HG03565 (cell line): ENCODE results near the gene DLG2.
"Not testable (repeated sequence)": the region's sequence is repeated elsewhere in the genome, so short reads cannot be mapped to it uniquely, and the experiment has no call there.

Source experiments
- ATAC-seq: cut with Tn5 transposase; IDR thresholded peaks from one replicate; pipeline ENCODE4 v1.9.1; 2021; ENCODE audit warnings: mild to moderate bottlenecking, moderate library complexity; ENCODE audit not compliant: unreplicated experiment

Gene DLG2

GRCh38 chr11:85052636-85053035 is 574.5 kb downstream of the DLG2 start:
- no peak for ATAC-seq

GRCh38 chr11:85048801-85049200 is 578.3 kb downstream of the DLG2 start:
- no peak for ATAC-seq

GRCh38 chr11:85045716-85046115 is 581.4 kb downstream of the DLG2 start:
- ATAC-seq = no peak

DNA sequence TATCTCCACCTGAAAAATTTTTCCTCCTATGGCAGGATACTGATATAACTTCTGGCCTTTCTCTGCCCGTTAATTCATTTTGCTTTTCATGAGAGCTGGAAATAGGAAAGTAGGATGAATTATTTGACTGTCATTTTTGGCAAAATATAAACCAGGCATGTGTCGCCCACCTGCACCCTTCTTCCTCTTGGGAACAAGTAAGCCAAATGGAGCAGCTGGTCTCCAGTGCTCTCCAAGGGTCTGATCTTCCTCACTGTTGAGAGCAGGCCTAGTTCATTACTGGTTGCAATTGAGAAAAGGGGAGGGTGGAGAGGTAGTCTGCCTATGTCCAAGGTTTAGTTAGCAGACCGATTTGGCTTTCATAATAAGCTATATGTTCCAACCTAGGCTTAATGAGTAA is 582.2 kb downstream of the DLG2 start:
- ATAC-seq = no peak

- ATAC-seq = no peak
Observed at GRCh38 chr11:85042361-85042760, 584.8 kb downstream of the DLG2 start.

DNA sequence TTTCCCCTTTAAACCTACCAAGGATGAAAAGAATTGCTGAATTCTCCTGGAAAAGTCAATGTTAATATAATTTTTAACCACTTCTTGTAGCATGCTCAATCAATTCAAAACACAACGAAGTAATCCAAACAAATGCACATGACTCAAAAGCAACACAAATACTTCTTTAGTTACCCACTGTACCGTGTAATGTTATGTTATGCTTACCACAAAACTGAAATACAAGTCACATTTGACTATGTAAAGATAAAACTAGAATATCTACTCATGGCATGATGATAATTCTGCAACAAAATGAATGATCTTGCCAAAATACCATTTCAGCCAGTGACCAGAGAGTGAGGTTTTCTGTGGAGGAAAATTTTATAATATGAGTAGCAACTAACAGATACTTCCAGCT is 587.0 kb downstream of the DLG2 start:
- ATAC-seq = no peak

DNA sequence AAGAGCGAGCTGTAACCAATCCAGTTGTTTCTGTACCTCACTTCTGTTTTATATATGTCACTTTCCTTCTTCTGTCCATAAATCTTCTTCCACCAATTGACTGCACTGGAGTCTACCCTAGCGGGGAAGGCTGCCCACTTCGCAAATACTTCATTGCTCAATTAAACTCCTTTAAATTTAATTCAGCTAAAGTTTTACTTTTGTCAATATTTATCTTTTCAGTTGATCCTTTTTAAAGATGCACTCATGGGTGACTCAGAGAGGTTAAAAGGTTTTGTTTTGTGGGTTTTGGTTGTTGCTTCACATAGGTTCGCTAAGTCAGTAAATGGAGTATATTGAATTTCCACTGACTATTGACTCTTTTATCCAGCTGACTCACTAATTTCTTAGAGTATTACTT is 597.2 kb downstream of the DLG2 start:
- ATAC-seq = no peak

- no peak for ATAC-seq
Observed at GRCh38 chr11:85028329-85029101, 598.6 kb downstream of the DLG2 start.

DNA sequence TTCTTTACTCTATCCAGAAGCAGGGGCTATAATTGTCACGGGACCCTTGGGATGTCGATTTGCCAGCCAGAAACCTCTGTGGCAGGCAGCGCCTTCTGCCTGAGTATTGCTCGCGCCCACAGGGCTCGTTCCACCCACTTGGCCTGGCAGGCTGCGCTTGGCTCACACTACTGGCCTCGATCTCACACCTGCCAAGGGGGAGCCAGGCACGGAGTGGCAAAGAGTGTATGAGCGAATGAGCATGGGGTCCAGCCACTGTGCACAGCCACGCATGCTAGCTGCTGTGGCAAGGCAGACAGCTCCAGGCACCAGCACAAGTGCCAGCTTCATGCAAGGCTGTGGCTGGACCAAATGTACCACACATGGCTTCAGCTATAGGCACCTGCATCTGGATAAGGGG is 599.8 kb downstream of the DLG2 start:
- ATAC-seq = no peak

- ATAC-seq = no peak
Observed at GRCh38 chr11:85021058-85021457, 606.1 kb downstream of the DLG2 start.

- no peak for ATAC-seq
Observed at GRCh38 chr11:84993386-84993785, 633.8 kb downstream of the DLG2 start.

GRCh38 chr11:84990141-84990540 is 637.0 kb downstream of the DLG2 start:
- no peak for ATAC-seq

DNA sequence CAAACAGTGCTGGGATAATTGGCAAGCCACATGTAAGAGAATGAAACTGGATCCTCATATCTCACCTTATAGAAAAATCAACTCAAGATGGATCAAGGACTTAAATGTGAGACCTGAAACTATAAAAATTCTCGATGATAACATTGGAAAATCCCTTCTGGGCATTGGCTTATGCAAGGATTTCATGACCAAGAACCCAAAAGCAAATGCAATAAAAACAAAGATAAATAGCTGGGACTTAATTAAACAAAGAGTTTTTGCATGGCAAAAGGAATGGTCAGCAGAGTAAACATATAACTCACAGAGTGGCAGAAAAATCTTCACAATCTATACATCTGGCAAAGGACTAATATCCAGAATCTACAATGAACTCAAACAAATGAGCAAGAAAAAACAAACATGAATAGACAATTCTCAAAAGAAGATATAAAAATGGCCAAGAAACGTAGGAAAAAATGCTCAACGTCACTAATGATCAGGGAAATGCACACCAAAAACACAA is 639.4 kb downstream of the DLG2 start:
- ATAC-seq = not testable (repeated sequence)

DNA sequence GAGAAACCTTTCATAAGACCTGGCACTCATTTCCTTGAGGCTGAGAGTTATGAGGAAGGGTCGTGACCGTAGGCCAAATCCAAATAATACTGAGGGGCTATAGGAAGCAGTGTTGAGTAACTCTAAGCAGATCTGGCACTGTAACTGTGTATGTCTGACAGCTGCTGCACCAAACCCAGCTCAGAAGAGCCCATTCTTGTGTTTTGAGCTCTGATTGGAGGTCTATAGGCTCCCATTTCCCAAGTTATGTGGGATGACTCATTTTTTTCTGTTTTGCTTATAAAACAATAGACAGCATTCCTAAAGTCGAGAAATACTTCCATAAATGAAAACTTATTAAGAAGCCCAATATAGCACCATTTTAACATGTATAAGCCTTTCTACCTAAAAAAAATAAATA is 645.8 kb downstream of the DLG2 start:
- no peak for ATAC-seq

DNA sequence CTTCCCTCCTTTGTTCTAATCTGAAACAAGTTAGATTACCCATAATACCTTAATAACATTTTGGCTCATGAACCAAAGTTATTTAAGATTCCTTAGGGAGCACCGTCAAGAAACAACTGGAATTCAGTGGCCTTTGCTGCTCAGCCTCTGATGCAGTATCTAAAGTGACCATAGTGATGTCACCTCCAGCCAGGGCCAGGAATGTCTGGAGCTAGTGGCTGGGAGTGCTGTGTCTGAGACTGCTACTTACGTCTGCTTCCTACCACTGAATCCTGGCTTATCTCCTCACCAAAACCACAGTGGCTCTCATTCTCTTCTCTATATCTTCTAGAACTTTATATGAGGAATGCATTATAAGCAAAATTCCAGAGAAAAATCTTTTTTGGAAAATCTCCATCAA is 658.0 kb downstream of the DLG2 start:
- ATAC-seq = no peak

GRCh38 chr11:84965484-84965883 is 661.7 kb downstream of the DLG2 start:
- no peak for ATAC-seq

DNA sequence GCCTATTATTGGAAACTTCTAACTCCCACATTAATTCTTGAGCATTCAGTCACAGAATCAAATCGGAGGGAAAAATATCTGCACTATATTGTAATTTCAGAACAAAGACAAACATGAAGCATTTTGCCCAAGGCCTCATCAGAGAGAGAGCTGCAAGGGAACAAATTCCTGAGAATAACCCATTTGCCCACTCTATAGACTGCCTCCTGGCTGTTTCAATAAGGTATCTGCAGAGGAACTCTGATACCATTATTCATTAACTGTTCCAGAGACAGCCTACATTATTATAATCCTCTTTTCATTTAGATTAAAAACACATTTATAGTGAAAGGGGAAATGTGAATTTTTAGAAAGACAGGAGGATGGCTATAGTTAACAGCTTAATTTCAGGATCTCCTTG is 663.9 kb downstream of the DLG2 start:
- ATAC-seq = no peak

DNA sequence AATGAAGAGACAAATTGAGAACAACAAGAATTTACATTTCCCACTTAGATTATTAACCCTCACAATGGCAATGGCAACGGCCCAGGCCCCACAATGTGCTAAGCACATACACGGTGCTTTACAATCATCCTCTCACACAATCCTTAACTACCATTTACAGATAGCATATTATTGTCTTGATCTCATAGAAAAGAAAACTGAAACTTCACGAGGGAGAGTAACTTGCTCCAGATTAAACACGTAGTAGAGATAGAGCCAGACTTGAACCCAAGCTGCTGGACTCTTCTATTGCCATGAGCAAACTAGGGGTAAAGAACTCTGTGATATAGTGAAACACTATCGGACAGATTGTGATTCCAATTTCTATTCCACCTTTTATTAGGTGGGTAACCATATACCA is 665.1 kb downstream of the DLG2 start:
- ATAC-seq = no peak

DNA sequence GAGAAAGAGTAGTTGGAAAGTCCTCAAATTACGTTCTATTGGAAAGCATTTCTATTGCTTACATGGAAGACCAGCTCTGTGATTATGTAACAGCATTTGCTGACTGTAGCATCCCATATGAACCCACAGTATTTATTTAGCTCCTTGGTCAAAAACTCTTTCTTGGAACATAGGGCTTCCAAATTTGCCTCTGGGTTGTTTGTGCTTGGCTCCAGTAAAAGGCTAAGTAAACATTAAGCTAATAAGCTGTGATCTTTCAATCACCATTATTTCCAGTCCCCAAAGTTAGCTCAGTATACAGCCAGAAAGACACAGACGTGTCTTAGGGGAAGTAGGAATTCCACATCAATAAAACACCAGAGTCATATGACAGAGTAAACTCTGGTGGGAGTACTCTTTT is 668.8 kb downstream of the DLG2 start:
- no peak for ATAC-seq

GRCh38 chr11:84950569-84951270 is 676.4 kb downstream of the DLG2 start:
- ATAC-seq = no peak

GRCh38 chr11:84947970-84948580 is 679.1 kb downstream of the DLG2 start:
- no peak for ATAC-seq

DNA sequence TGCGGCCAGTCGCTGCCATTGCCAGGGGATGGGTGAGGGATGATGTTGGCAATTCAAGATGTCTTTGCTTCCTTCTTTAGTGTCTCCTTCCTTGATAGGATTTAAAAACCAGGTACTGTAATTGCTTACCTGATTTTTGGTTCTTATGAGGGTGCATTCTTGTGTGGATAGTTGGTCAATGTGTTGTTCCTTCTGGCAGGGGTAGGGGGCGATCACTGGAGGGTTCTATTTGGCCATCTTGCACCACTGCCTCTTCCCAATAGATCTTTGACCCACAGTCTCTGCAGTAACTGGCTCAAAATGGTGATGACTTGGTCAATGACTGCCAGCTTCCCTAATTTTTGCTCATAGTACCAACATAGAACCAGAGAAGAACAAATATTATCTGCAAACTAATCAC is 680.1 kb downstream of the DLG2 start:
- no peak for ATAC-seq
